Colonic mucosa (tissue), 4 donors: ENCODE results near the gene CDK6. TPM values are rescaled to one million over a fixed set of nuclear protein-coding genes. Genes with fewer than 3 reads are reported as not detected.
A peak's percentile ranks its signal among the peaks of the same experiment; 100 is the strongest.
"Not testable (repeated sequence)": the region's sequence is repeated elsewhere in the genome, so short reads cannot be mapped to it uniquely, and the experiment has no call there.

ENCODE experiments used
- DNase-seq: peaks from one replicate; pipeline ENCODE4 v3.0.0-alpha.2; 2020
- H3K27ac ChIP-seq: fragments of 200-600 bp; one replicate; pipeline ENCODE4 v1.8.0; 2021
- H3K27me3 ChIP-seq: fragments of 200-600 bp; one replicate; pipeline ENCODE4 v1.8.0; 2021
- H3K36me3 ChIP-seq: fragments of 200-600 bp; one replicate; pipeline ENCODE4 v1.8.0; 2021
- H3K4me1 ChIP-seq: fragments of 200-600 bp; one replicate; pipeline ENCODE4 v1.8.0; 2021; ENCODE audit warnings: mild to moderate bottlenecking
- H3K4me3 ChIP-seq: fragments of 200-600 bp; one replicate; pipeline ENCODE4 v1.8.0; 2021
- H3K9ac ChIP-seq, 2 donors: one replicate each; pipeline ENCODE4 v1.7.0; 2013; ENCODE audit warnings: control low read depth in 2 of 2, low read depth in 2 of 2, low read length in 2 of 2
- H3K9me3 ChIP-seq: fragments of 200-600 bp; one replicate; pipeline ENCODE4 v1.8.0; 2021
- intact Hi-C: fragments of 100-400 bp; cut with DNase I; formaldehyde crosslinking; loops from one replicate; pipeline ENCODE4 v1.14.1; 2022
- total RNA-seq, 2 donors: library from RNA; stranded (reverse); fragmentation: NEBNext Ultra II Directional in 1 of 2; extraction: Animal tissue kit (Norgen Biotek cat#: 25700) in 1 of 2; gene quantifications; one replicate each; pipeline ENCODE4 v1.2.1, GENCODE V29; 2021
- TF ChIP-seq, protein P1 (sequence below): fragments of 200-600 bp; IDR thresholded peaks from one replicate; pipeline ENCODE4 v1.8.0; 2022; ENCODE audit warnings: antibody characterized with exemption, mild to moderate bottlenecking
- donor health status: healthy.
- donor health status: DM: no; HTN: no; CAD: no.
- donor health status: DM: no; HTN: no; CAD: no.

CDK6 gene
- 10 to 100 TPM; 37.1 to 55.4 TPM for total RNA-seq

DNA sequence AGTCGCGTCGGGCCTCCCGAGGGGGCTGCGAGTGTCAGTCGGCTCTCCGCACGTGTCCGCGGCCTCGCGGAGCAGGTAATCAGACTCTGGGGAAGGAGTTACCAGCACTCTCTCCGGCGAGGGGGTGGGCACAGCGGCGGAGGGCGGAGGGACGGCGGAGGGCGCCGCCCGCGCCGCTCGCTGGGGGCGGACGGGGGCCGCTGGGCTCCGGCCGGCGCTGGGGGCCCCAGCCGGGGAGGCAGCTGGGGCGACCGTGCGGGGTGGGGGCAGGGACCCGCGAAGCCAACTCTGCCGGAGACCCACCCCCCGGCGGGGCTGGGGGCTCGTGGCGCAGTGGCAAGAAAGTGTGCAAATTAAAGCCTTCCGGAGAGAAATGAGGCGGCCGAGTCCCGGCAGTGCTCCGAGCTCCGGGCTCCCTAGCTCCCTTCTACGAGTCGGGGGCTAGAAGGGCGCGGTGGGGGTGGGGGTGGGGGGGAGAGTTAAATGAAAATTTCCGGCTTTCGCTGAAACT, at the start of gene CDK6:
TSS of gene CDK6 (minus strand) at position 85 of the 511 bp plus-strand sequence. CDS start 3,250 bp downstream, outside the sequence.
- H3K27me3 ChIP-seq = no peaks in the 10 kb centered on the region
- H3K4me1 ChIP-seq = no peaks in the 10 kb centered on the region
- intact Hi-C loops = no loop called here

DNA sequence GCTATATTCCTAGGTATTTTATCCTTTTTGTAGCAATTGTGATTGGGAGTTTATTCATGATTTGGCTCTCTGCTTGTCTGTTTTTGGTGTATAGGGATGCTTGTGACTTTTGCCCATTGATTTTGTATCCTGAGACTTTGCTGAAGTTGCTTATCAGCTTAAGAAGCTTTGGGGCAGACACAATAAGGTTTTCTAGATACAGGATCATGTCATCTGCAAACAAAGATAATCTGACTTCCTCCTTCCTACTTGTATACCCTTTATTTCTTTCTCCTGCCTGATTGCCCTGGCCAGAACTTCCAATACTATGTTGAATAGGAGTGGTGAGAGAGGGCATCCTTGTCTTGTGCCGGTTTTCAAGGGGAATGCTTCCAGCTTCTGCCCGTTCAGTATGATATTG, 49.7 kb upstream of the CDK6 start:
- H3K27me3 ChIP-seq, H3K36me3 ChIP-seq, H3K27ac ChIP-seq, H3K9me3 ChIP-seq, H3K4me3 ChIP-seq, DNase-seq, H3K4me1 ChIP-seq, intact Hi-C loops, H3K9ac ChIP-seq: not testable (repeated sequence)

More for the DNA sequence above, at the start of gene CDK6:
- Histone ChIP-seq H3K27ac (peak within 1 kb of the TSS; percentile 87), H3K9me3 (no peaks in the 10 kb centered on the region), H3K4me3 (peak within 1 kb of the TSS; percentile 77), H3K9ac (peak within 1 kb of the TSS; percentile 61 to 85), H3K36me3 (no peaks in the 10 kb centered on the region)
- peak; percentile 76 for DNase-seq
- TF ChIP-seq, protein P1, sequence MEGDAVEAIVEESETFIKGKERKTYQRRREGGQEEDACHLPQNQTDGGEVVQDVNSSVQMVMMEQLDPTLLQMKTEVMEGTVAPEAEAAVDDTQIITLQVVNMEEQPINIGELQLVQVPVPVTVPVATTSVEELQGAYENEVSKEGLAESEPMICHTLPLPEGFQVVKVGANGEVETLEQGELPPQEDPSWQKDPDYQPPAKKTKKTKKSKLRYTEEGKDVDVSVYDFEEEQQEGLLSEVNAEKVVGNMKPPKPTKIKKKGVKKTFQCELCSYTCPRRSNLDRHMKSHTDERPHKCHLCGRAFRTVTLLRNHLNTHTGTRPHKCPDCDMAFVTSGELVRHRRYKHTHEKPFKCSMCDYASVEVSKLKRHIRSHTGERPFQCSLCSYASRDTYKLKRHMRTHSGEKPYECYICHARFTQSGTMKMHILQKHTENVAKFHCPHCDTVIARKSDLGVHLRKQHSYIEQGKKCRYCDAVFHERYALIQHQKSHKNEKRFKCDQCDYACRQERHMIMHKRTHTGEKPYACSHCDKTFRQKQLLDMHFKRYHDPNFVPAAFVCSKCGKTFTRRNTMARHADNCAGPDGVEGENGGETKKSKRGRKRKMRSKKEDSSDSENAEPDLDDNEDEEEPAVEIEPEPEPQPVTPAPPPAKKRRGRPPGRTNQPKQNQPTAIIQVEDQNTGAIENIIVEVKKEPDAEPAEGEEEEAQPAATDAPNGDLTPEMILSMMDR = no peak

DNA sequence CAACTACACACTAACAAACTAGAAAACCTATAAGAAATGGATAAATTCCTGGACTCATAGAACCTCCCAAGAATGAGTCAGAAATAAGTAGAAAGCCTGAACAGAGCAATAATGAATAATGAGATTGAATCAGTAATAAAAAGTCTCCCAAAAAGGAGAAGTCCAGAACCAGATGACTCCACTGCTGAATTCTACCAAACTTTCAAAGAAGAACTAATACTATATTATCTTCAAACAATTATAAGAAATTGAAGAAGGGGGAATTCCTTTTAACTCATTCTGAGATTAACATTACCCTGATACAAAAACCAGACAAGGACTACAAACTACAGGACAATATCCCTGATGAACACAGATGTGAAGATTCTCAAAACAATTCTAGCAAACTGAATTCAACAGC, 47.8 kb upstream of the CDK6 start:
- H3K9me3 ChIP-seq = no peaks in the 10 kb centered on the region
- intact Hi-C loops = no loop called here
- no peaks in the 10 kb centered on the region for H3K36me3 ChIP-seq
- TF ChIP-seq, protein P1 = no peak
- no peaks in the 10 kb centered on the region for H3K27me3 ChIP-seq
- H3K4me3 ChIP-seq = no peak overlapping the region
- no peak overlapping the region for H3K27ac ChIP-seq
- no peak for DNase-seq
- no peak overlapping the region for H3K9ac ChIP-seq
- H3K4me1 ChIP-seq = no peaks in the 10 kb centered on the region

DNA sequence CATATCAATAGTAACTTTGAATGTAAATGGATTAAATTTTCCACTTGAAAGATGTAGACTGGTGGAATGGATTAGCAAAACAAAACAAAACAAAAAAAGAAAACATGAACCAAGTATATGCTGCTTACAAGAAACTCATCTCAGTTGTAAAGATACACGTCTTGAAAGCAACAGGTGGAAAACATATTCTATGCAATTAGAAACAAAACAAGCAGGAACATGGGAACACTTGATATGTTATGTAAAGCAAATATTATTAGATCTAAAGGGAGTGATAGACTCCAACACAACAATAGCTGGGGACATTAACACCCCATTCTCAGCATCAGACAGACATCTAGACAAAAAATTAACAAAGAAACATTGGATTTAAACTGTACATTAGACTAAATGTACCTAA, 46.4 kb upstream of the CDK6 start:
- no peaks in the 10 kb centered on the region for H3K9me3 ChIP-seq
- H3K4me3 ChIP-seq = no peak overlapping the region
- no peaks in the 10 kb centered on the region for H3K27me3 ChIP-seq
- no peak overlapping the region for H3K9ac ChIP-seq
- no peak for DNase-seq
- intact Hi-C loops = no loop called here
- no peaks in the 10 kb centered on the region for H3K36me3 ChIP-seq
- no peaks in the 10 kb centered on the region for H3K4me1 ChIP-seq
- H3K27ac ChIP-seq = no peak overlapping the region
- TF ChIP-seq, protein P1 = no peak

DNA sequence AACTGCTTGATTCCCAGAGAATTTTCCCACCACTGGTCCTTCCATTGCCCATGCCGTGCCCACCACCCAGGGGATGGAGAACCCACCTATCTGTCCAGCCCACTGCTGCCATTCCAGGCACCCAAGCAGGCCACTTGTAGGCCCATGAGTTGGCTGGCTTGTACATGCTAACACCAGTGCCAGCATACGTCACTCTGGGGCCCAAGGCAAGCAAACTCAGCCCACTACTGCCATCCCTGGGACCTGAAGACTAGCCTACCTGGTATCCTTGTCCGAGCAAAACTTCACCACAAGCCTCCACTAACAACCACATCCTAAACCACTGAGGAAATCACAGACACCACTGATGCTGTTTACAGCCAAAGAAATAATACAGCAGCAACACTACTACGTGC, 44.7 kb upstream of the CDK6 start:
- intact Hi-C loops = no loop called here
- Histone ChIP-seq H3K9ac (no peak overlapping the region), H3K4me3 (no peak overlapping the region)

More for the DNA sequence above, 44.7 kb upstream of the CDK6 start:
- DNase-seq = no peak
- no peaks in the 10 kb centered on the region for H3K36me3 ChIP-seq
- TF ChIP-seq, protein P1 = no peak
- no peaks in the 10 kb centered on the region for H3K9me3 ChIP-seq
- H3K4me1 ChIP-seq = no peaks in the 10 kb centered on the region
- no peaks in the 10 kb centered on the region for H3K27me3 ChIP-seq
- no peak overlapping the region for H3K27ac ChIP-seq
